Right lobe of liver (tissue), 4 donors: ENCODE results near the gene FOXI1.

Experiments
- CTCF ChIP-seq, 4 donors: fragments of 200-600 bp in 3 of 4; fragments of 450-650 bp in 1 of 4; IDR thresholded peaks; one replicate each; pipeline versions ENCODE4 v1.5.1 to v1.8.0; 2016 to 2022; ENCODE audit warnings: antibody characterized with exemption in 4 of 4, mild to moderate bottlenecking in 2 of 4
- POLR2A ChIP-seq: fragments of 450-650 bp; IDR thresholded peaks from one replicate; pipeline ENCODE4 v1.6.1; 2017; ENCODE audit warnings: antibody characterized with exemption, mild to moderate bottlenecking
- donor health status: DM: no; HTN: no; CAD: no.
- donor health status: DM: no; HTN: no; CAD: no.
- donor health status: DM: no; HTN: yes; CAD: no.

GRCh38 chr5:170077526-170077925 lies 28.2 kb upstream of the FOXI1 start:
- TF ChIP-seq CTCF (IDR thresholded peaks at IDR 0.05) (no peak), POLR2A (no peak)
